Keratinocyte (primary cell): ENCODE measurements around the gene LRRC27. TPM values are rescaled to one million over a fixed set of nuclear protein-coding genes. Genes with fewer than 3 reads are reported as not detected.

Source experiments
- DNase-seq: peaks from one replicate; pipeline ENCODE4 v3.0.0-alpha.2; 2011; ENCODE audit warnings: low read depth, missing footprints, low spot score
- FAIRE-seq: peaks from 2 replicates; lab custom pipeline; 2011; peaks lifted over from hg19 to GRCh38; lab: Jason Lieb, UNC
- H2AFZ ChIP-seq: 2 replicates; pipeline ENCODE4 v1.6.0; 2012; ENCODE audit warnings: low read length, control low read depth, inconsistent platforms; ENCODE audit not compliant: control insufficient read depth
- H3K27ac ChIP-seq: 2 replicates; pipeline ENCODE4 v1.5.1; 2011; ENCODE audit warnings: low read length; ENCODE audit not compliant: control insufficient read depth, insufficient read depth
- H3K27me3 ChIP-seq: 3 replicates; pipeline ENCODE4 v1.6.0; 2011; ENCODE audit warnings: low read length; ENCODE audit not compliant: control insufficient read depth, insufficient read depth; ENCODE audit errors: extremely low read depth
- H3K36me3 ChIP-seq, 2 experiments: 2 replicates in 1 of 2; 3 replicates in 1 of 2; pipeline ENCODE4 v1.5.1; 2011; ENCODE audit warnings: low read length in 2 of 2, mild to moderate bottlenecking in 1 of 2; ENCODE audit not compliant: control insufficient read depth in 2 of 2, insufficient read depth in 2 of 2; ENCODE audit errors: extremely low read depth in 1 of 2
- H3K4me1 ChIP-seq: 3 replicates; pipeline ENCODE4 v1.5.1; 2011; ENCODE audit warnings: low read length; ENCODE audit not compliant: control insufficient read depth, insufficient read depth; ENCODE audit errors: extremely low read depth
- H3K4me2 ChIP-seq: 3 replicates; pipeline ENCODE4 v1.6.0; 2011; ENCODE audit warnings: low read depth, low read length; ENCODE audit not compliant: control insufficient read depth, insufficient read depth; ENCODE audit errors: extremely low read depth
- H3K4me3 ChIP-seq, 3 experiments: fragments of 200-600 bp in 1 of 3; sonication (generic) in 1 of 3; 2 replicates in 2 of 3; 3 replicates in 1 of 3; pipeline ENCODE4 v1.5.1; 2011 to 2016; ENCODE audit warnings: low read length in 3 of 3, mild to moderate bottlenecking in 3 of 3, control low read depth in 2 of 3, inconsistent platforms in 1 of 3, low read depth in 1 of 3, mixed read lengths in 1 of 3, mixed run types in 1 of 3, moderate library complexity in 1 of 3; ENCODE audit not compliant: control insufficient read depth in 2 of 3, insufficient read depth in 2 of 3; ENCODE audit errors: extremely low read depth in 1 of 3
- H3K79me2 ChIP-seq: 2 replicates; pipeline ENCODE4 v1.6.0; 2012; ENCODE audit warnings: low read length; ENCODE audit not compliant: control insufficient read depth, insufficient read depth
- H3K9ac ChIP-seq: 3 replicates; pipeline ENCODE4 v1.6.0; 2011; ENCODE audit warnings: low read length; ENCODE audit not compliant: control insufficient read depth, insufficient read depth; ENCODE audit errors: extremely low read depth
- H3K9me1 ChIP-seq: 3 replicates; pipeline ENCODE4 v1.6.0; 2011; ENCODE audit warnings: low read length; ENCODE audit not compliant: control insufficient read depth, insufficient read depth; ENCODE audit errors: extremely low read depth
- H3K9me3 ChIP-seq: 2 replicates; pipeline ENCODE4 v1.5.1; 2012; ENCODE audit warnings: low read depth, low read length; ENCODE audit not compliant: control insufficient read depth
- H4K20me1 ChIP-seq: 3 replicates; pipeline ENCODE4 v1.6.0; 2011; ENCODE audit warnings: low read length; ENCODE audit not compliant: control insufficient read depth, insufficient read depth; ENCODE audit errors: extremely low read depth
- CTCF ChIP-seq, 3 experiments: IDR thresholded peaks in 1 of 3; conservative IDR thresholded peaks in 1 of 3; optimal IDR thresholded peaks in 1 of 3; 2 replicates in 2 of 3; 3 replicates in 1 of 3; pipeline versions ENCODE3 to v1.5.1; 2011; ENCODE audit warnings: low read length in 3 of 3, mild to moderate bottlenecking in 3 of 3, moderate library complexity in 2 of 3, control low read depth in 1 of 3, inconsistent platforms in 1 of 3; ENCODE audit not compliant: insufficient read depth in 2 of 3; ENCODE audit errors: extremely low read depth in 1 of 3
- EZH2 ChIP-seq: IDR thresholded peaks from one replicate; pipeline ENCODE4 v1.6.1; 2012; ENCODE audit warnings: inconsistent platforms, mild to moderate bottlenecking, low read length, moderate library complexity
- dilution Hi-C: fragments of 300-500 bp; cut with MboI; formaldehyde crosslinking; loops from one replicate; pipeline ENCODE4 v1.7.0; 2020; ENCODE audit warnings: low sequenced_read_pairs; ENCODE audit not compliant: extremely low pct_ligation_motif_present
- polyA plus RNA-seq, 5 experiments: library from polyadenylated mRNA; depleted of rRNA in 3 of 5; stranded (reverse) in 3 of 5; stranded (forward) in 1 of 5; unstranded in 1 of 5; fragments of >200 nt; gene quantifications; 1 replicate in 1 of 5; 2 replicates in 3 of 5; 3 replicates in 1 of 5; pipeline versions ENCODE4 v1.2.1 to v1.2.3, GENCODE V29; 2011 to 2012; ENCODE audit warnings: missing spikeins in 2 of 5, low read depth in 1 of 5, low replicate concordance in 1 of 5

Gene LRRC27
- polyA plus RNA-seq, 1 donor (not counting 4 experiments of a cell fraction or from before 2014, with no cell fraction given), result 3.0 TPM

- H2AFZ ChIP-seq, result no peak overlapping the region
- no peaks in the 10 kb centered on the region for H3K9me1 ChIP-seq
- no peak overlapping the region for H3K4me3 ChIP-seq
- DNase-seq, result no peak
- no peaks in the 10 kb centered on the region for H3K9me3 ChIP-seq
- H3K36me3 ChIP-seq, result no peaks in the 10 kb centered on the region
- no peaks in the 10 kb centered on the region for H4K20me1 ChIP-seq
- no peak for FAIRE-seq
- H3K4me1 ChIP-seq, result no peaks in the 10 kb centered on the region
- dilution Hi-C loops, result no loop called here
- H3K27me3 ChIP-seq, result no peaks in the 10 kb centered on the region
- H3K79me2 ChIP-seq, result no peaks in the 10 kb centered on the region
- no peak for TF ChIP-seq EZH2
- no peak for TF ChIP-seq CTCF (optimal IDR thresholded peaks at IDR 0.05 in 1 of 3, IDR thresholded peaks at IDR 0.05 in 1 of 3, conservative IDR thresholded peaks at IDR 0.05 in 1 of 3; ENCODE audit: extremely low read depth in 1 of 3, insufficient read depth in 2 of 3, low read length in 3 of 3)
- no peak overlapping the region for H3K9ac ChIP-seq
- no peak overlapping the region for H3K27ac ChIP-seq
- no peak overlapping the region for H3K4me2 ChIP-seq
Observed at GRCh38 chr10:132355754-132356153, 23.8 kb downstream of the LRRC27 start.

GRCh38 chr10:132356621-132357195, 24.7 kb downstream of the LRRC27 start:
- no peaks in the 10 kb centered on the region for H3K27me3 ChIP-seq
- H3K4me1 ChIP-seq, result no peaks in the 10 kb centered on the region
- H3K79me2 ChIP-seq, result no peaks in the 10 kb centered on the region
- dilution Hi-C loops, result no loop called here
- H3K4me2 ChIP-seq, result no peak overlapping the region
- H3K9me3 ChIP-seq, result no peaks in the 10 kb centered on the region
- H3K9me1 ChIP-seq, result no peaks in the 10 kb centered on the region
- TF ChIP-seq CTCF (optimal IDR thresholded peaks at IDR 0.05 in 1 of 3, IDR thresholded peaks at IDR 0.05 in 1 of 3, conservative IDR thresholded peaks at IDR 0.05 in 1 of 3; ENCODE audit: extremely low read depth in 1 of 3, insufficient read depth in 2 of 3, low read length in 3 of 3) (no peak), EZH2 (no peak)
- no peaks in the 10 kb centered on the region for H4K20me1 ChIP-seq
- H3K4me3 ChIP-seq, result no peak overlapping the region
- no peaks in the 10 kb centered on the region for H3K36me3 ChIP-seq
- H3K9ac ChIP-seq, result no peak overlapping the region
- no peak overlapping the region for H3K27ac ChIP-seq
- no peak overlapping the region for H2AFZ ChIP-seq
- FAIRE-seq (no peak), DNase-seq (no peak)
